AG09309 (cell line): ENCODE results near the gene THBS4.
"Not testable (repeated sequence)": the region's sequence is repeated elsewhere in the genome, so short reads cannot be mapped to it uniquely, and the experiment has no call there.

Experiments used
- DNase-seq: peaks from one replicate; pipeline ENCODE4 v3.0.0-alpha.2; 2010; ENCODE audit warnings: low read depth
- H3K4me3 ChIP-seq: 2 replicates; pipeline ENCODE4 v1.5.1; 2011; ENCODE audit warnings: mild to moderate bottlenecking, low read depth, low read length, moderate library complexity; ENCODE audit not compliant: control insufficient read depth
- CTCF ChIP-seq: IDR thresholded peaks from 2 replicates; pipeline ENCODE4 v1.5.1; 2011; ENCODE audit warnings: mild to moderate bottlenecking, low read depth, low read length, inconsistent platforms; ENCODE audit not compliant: insufficient read depth, control insufficient read depth; ENCODE audit errors: missing control alignments

THBS4 gene

GRCh38 chr5:80097451-80097850 lies 62.3 kb downstream of the THBS4 start:
- DNase-seq: no peak
- no peak overlapping the region for H3K4me3 ChIP-seq
- TF ChIP-seq CTCF: no peak

GRCh38 chr5:80101993-80102392 lies 66.8 kb downstream of the THBS4 start:
- DNase-seq: no peak
- TF ChIP-seq CTCF: no peak
- no peak overlapping the region for H3K4me3 ChIP-seq

GRCh38 chr5:80103371-80103770 lies 68.2 kb downstream of the THBS4 start:
- no peak for DNase-seq
- H3K4me3 ChIP-seq: no peak overlapping the region
- TF ChIP-seq CTCF: no peak

GRCh38 chr5:80105698-80106439 lies 70.7 kb downstream of the THBS4 start:
- no peak for DNase-seq
- H3K4me3 ChIP-seq: no peak overlapping the region

GRCh38 chr5:80106916-80107315 lies 71.8 kb downstream of the THBS4 start:
- no peak for DNase-seq
- no peak overlapping the region for H3K4me3 ChIP-seq
- no peak for TF ChIP-seq CTCF

More at GRCh38 chr5:80105698-80106439, 70.7 kb downstream of the THBS4 start:
- TF ChIP-seq CTCF: no peak

GRCh38 chr5:80109646-80110478 lies 74.7 kb downstream of the THBS4 start:
- TF ChIP-seq CTCF: no peak
- DNase-seq: no peak
- H3K4me3 ChIP-seq: no peak overlapping the region

GRCh38 chr5:80111376-80111990 lies 76.3 kb downstream of the THBS4 start:
- not testable (repeated sequence) for H3K4me3 ChIP-seq, DNase-seq
